ENCODE data around the gene NME2.
A peak's percentile ranks its signal among the peaks of the same experiment; 100 is the strongest.
"Not testable (repeated sequence)": the region's sequence is repeated elsewhere in the genome, so short reads cannot be mapped to it uniquely, and the experiment has no call there.

NME2 gene

GRCh38 chr17:51121620-51122472 is 44.4 kb upstream of the NME2 start:
- H3K4me3 ChIP-seq (replicated peaks in 1 of 2; ENCODE audit: low read depth in 2 of 2, low read length in 2 of 2): peak overlapping the region; percentile 50 to 61
- TF ChIP-seq CTCF (IDR thresholded peaks at IDR 0.05; ENCODE audit: low read depth, low read length): no peak

GRCh38 chr17:51122473-51123115 is 43.6 kb upstream of the NME2 start:
- DNase-seq (ENCODE audit: low read depth in 2 of 2); H3K4me3 ChIP-seq (replicated peaks in 1 of 2; ENCODE audit: low read depth in 2 of 2, low read length in 2 of 2): not testable (repeated sequence)

More at GRCh38 chr17:51121620-51122472, 44.4 kb upstream of the NME2 start:
- DNase-seq (ENCODE audit: low read depth in 2 of 2): peak; percentile 96 to 98

- DNase-seq (ENCODE audit: low read depth in 2 of 2): no peak
Observed at GRCh38 chr17:51124640-51125503, 41.3 kb upstream of the NME2 start.

GRCh38 chr17:51128076-51128475 is 38.1 kb upstream of the NME2 start:
- DNase-seq (ENCODE audit: low read depth in 2 of 2): peak; percentile 25 to 50
- TF ChIP-seq CTCF (IDR thresholded peaks at IDR 0.05; ENCODE audit: low read depth, low read length): no peak
- H3K4me3 ChIP-seq (replicated peaks in 1 of 2; ENCODE audit: low read depth in 2 of 2, low read length in 2 of 2): no peak overlapping the region

More at GRCh38 chr17:51124640-51125503, 41.3 kb upstream of the NME2 start:
- no peak for TF ChIP-seq CTCF (IDR thresholded peaks at IDR 0.05; ENCODE audit: low read depth, low read length)
- H3K4me3 ChIP-seq (replicated peaks in 1 of 2; ENCODE audit: low read depth in 2 of 2, low read length in 2 of 2): no peak overlapping the region

- no peak for TF ChIP-seq CTCF (IDR thresholded peaks at IDR 0.05; ENCODE audit: low read depth, low read length)
- peak in 1 of 2 donors; percentile 36 for DNase-seq (ENCODE audit: low read depth in 2 of 2)
- H3K4me3 ChIP-seq (replicated peaks in 1 of 2; ENCODE audit: low read depth in 2 of 2, low read length in 2 of 2): no peak overlapping the region
Observed at GRCh38 chr17:51132964-51133319, 33.3 kb upstream of the NME2 start.

- peak in 1 of 2 donors; percentile 26 for DNase-seq (ENCODE audit: low read depth in 2 of 2)
- no peak overlapping the region for H3K4me3 ChIP-seq (replicated peaks in 1 of 2; ENCODE audit: low read depth in 2 of 2, low read length in 2 of 2)
- TF ChIP-seq CTCF (IDR thresholded peaks at IDR 0.05; ENCODE audit: low read depth, low read length): no peak
Observed at GRCh38 chr17:51133365-51133764, 32.8 kb upstream of the NME2 start.
